ENCODE results near the gene HIVEP3.

DNA sequence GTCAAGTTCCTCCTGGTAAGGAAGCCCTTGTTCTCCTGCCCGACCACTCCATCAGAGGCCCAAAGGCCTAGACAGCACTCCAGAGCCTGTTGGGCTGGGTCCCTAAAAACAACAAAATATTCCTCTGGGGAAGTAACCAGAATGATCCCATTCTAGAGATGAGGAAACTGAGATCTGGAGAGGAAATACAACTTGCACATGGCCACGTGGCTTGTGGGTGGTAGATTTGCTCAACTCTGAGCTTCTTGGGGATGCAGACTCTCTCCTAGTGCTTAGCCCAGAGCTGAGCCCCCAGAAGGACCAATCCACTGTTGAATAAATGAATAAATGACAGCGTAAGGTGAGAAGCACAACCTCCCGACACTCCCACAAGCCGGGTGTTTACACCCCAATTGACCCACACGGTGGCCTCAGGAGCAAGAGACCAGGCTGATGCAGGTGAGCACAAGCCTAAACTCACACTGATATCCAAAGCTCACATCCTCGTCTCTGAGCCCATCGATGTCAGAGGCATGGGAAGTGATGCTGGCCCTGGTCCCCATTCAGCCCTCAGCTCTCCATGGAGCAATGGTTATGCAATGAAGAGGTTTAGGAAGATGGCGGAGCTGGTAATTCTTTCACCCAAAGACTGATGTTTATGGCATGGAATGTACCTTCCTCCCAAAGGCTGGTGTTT lies 261.8 kb downstream of the HIVEP3 start:
- TF ChIP-seq POLR2A (IDR thresholded peaks at IDR 0.05), result no peak
- TF ChIP-seq POLR2AphosphoS5 (IDR thresholded peaks at IDR 0.05; ENCODE audit: insufficient read depth in 1 of 2, low read depth in 1 of 2), result no peak
